Keratinocyte (primary cell): ENCODE measurements around the gene ZNF467. TPM values are rescaled to one million over a fixed set of nuclear protein-coding genes. Genes with fewer than 3 reads are reported as not detected.

Experiments
- DNase-seq: peaks from one replicate; pipeline ENCODE4 v3.0.0-alpha.2; 2011; ENCODE audit warnings: low read depth, missing footprints, low spot score
- FAIRE-seq: peaks from 2 replicates; lab custom pipeline; 2011; peaks lifted over from hg19 to GRCh38; lab: Jason Lieb, UNC
- H2AFZ ChIP-seq: 2 replicates; pipeline ENCODE4 v1.6.0; 2012; ENCODE audit warnings: low read length, control low read depth, inconsistent platforms; ENCODE audit not compliant: control insufficient read depth
- H3K27ac ChIP-seq: 2 replicates; pipeline ENCODE4 v1.5.1; 2011; ENCODE audit warnings: low read length; ENCODE audit not compliant: control insufficient read depth, insufficient read depth
- H3K27me3 ChIP-seq: 3 replicates; pipeline ENCODE4 v1.6.0; 2011; ENCODE audit warnings: low read length; ENCODE audit not compliant: control insufficient read depth, insufficient read depth; ENCODE audit errors: extremely low read depth
- H3K36me3 ChIP-seq, 2 experiments: 2 replicates in 1 of 2; 3 replicates in 1 of 2; pipeline ENCODE4 v1.5.1; 2011; ENCODE audit warnings: low read length in 2 of 2, mild to moderate bottlenecking in 1 of 2; ENCODE audit not compliant: control insufficient read depth in 2 of 2, insufficient read depth in 2 of 2; ENCODE audit errors: extremely low read depth in 1 of 2
- H3K4me1 ChIP-seq: 3 replicates; pipeline ENCODE4 v1.5.1; 2011; ENCODE audit warnings: low read length; ENCODE audit not compliant: control insufficient read depth, insufficient read depth; ENCODE audit errors: extremely low read depth
- H3K4me2 ChIP-seq: 3 replicates; pipeline ENCODE4 v1.6.0; 2011; ENCODE audit warnings: low read depth, low read length; ENCODE audit not compliant: control insufficient read depth, insufficient read depth; ENCODE audit errors: extremely low read depth
- H3K4me3 ChIP-seq, 3 experiments: fragments of 200-600 bp in 1 of 3; sonication (generic) in 1 of 3; 2 replicates in 2 of 3; 3 replicates in 1 of 3; pipeline ENCODE4 v1.5.1; 2011 to 2016; ENCODE audit warnings: low read length in 3 of 3, mild to moderate bottlenecking in 3 of 3, control low read depth in 2 of 3, inconsistent platforms in 1 of 3, low read depth in 1 of 3, mixed read lengths in 1 of 3, mixed run types in 1 of 3, moderate library complexity in 1 of 3; ENCODE audit not compliant: control insufficient read depth in 2 of 3, insufficient read depth in 2 of 3; ENCODE audit errors: extremely low read depth in 1 of 3
- H3K79me2 ChIP-seq: 2 replicates; pipeline ENCODE4 v1.6.0; 2012; ENCODE audit warnings: low read length; ENCODE audit not compliant: control insufficient read depth, insufficient read depth
- H3K9ac ChIP-seq: 3 replicates; pipeline ENCODE4 v1.6.0; 2011; ENCODE audit warnings: low read length; ENCODE audit not compliant: control insufficient read depth, insufficient read depth; ENCODE audit errors: extremely low read depth
- H3K9me1 ChIP-seq: 3 replicates; pipeline ENCODE4 v1.6.0; 2011; ENCODE audit warnings: low read length; ENCODE audit not compliant: control insufficient read depth, insufficient read depth; ENCODE audit errors: extremely low read depth
- H3K9me3 ChIP-seq: 2 replicates; pipeline ENCODE4 v1.5.1; 2012; ENCODE audit warnings: low read depth, low read length; ENCODE audit not compliant: control insufficient read depth
- H4K20me1 ChIP-seq: 3 replicates; pipeline ENCODE4 v1.6.0; 2011; ENCODE audit warnings: low read length; ENCODE audit not compliant: control insufficient read depth, insufficient read depth; ENCODE audit errors: extremely low read depth
- EZH2 ChIP-seq: IDR thresholded peaks from one replicate; pipeline ENCODE4 v1.6.1; 2012; ENCODE audit warnings: inconsistent platforms, mild to moderate bottlenecking, low read length, moderate library complexity
- dilution Hi-C: fragments of 300-500 bp; cut with MboI; formaldehyde crosslinking; loops from one replicate; pipeline ENCODE4 v1.7.0; 2020; ENCODE audit warnings: low sequenced_read_pairs; ENCODE audit not compliant: extremely low pct_ligation_motif_present
- polyA plus RNA-seq, 5 experiments: library from polyadenylated mRNA; depleted of rRNA in 3 of 5; stranded (reverse) in 3 of 5; stranded (forward) in 1 of 5; unstranded in 1 of 5; fragments of >200 nt; gene quantifications; 1 replicate in 1 of 5; 2 replicates in 3 of 5; 3 replicates in 1 of 5; pipeline versions ENCODE4 v1.2.1 to v1.2.3, GENCODE V29; 2011 to 2012; ENCODE audit warnings: missing spikeins in 2 of 5, low read depth in 1 of 5, low replicate concordance in 1 of 5
- TF ChIP-seq, protein P1 (sequence below), 3 experiments: IDR thresholded peaks in 1 of 3; conservative IDR thresholded peaks in 1 of 3; optimal IDR thresholded peaks in 1 of 3; 2 replicates in 2 of 3; 3 replicates in 1 of 3; pipeline versions ENCODE3 to v1.5.1; 2011; ENCODE audit warnings: low read length in 3 of 3, mild to moderate bottlenecking in 3 of 3, moderate library complexity in 2 of 3, control low read depth in 1 of 3, inconsistent platforms in 1 of 3; ENCODE audit not compliant: insufficient read depth in 2 of 3; ENCODE audit errors: extremely low read depth in 1 of 3

The ZNF467 gene
- polyA plus RNA-seq, 1 donor (not counting 4 experiments of a cell fraction or from before 2014, with no cell fraction given) = 0.31 TPM

DNA sequence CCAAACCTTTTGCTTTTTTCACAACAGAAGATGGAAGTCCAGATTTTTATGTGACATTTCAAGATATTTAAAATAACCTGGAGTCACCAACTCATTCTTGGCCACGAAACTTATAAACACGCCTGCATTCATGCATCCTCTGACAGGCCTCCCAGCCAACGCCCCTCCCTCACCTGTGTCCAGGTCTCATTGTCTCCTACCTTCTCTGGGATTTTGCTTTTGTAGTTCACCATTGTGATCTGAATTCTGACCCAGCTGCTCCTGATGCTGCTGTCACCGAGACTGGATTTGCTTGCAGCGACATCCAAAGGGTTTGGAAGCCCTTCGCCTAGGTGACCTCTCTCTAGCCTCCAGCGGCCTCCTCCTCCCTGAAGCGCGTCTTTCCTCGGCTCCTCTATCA, 10.8 kb downstream of the ZNF467 start:
- no peaks in the 10 kb centered on the region for H3K9me3 ChIP-seq
- H3K9me1 ChIP-seq = no peaks in the 10 kb centered on the region
- no peak for FAIRE-seq
- H3K79me2 ChIP-seq = no peaks in the 10 kb centered on the region
- H3K27me3 ChIP-seq = peaks cover 6% of the 10 kb centered on the region
- no peak overlapping the region for H2AFZ ChIP-seq
- H4K20me1 ChIP-seq = no peaks in the 10 kb centered on the region
- H3K9ac ChIP-seq = no peak overlapping the region
- no peak overlapping the region for H3K27ac ChIP-seq
- dilution Hi-C loops = no loop called here
- no peak for TF ChIP-seq EZH2
- TF ChIP-seq, protein P1, sequence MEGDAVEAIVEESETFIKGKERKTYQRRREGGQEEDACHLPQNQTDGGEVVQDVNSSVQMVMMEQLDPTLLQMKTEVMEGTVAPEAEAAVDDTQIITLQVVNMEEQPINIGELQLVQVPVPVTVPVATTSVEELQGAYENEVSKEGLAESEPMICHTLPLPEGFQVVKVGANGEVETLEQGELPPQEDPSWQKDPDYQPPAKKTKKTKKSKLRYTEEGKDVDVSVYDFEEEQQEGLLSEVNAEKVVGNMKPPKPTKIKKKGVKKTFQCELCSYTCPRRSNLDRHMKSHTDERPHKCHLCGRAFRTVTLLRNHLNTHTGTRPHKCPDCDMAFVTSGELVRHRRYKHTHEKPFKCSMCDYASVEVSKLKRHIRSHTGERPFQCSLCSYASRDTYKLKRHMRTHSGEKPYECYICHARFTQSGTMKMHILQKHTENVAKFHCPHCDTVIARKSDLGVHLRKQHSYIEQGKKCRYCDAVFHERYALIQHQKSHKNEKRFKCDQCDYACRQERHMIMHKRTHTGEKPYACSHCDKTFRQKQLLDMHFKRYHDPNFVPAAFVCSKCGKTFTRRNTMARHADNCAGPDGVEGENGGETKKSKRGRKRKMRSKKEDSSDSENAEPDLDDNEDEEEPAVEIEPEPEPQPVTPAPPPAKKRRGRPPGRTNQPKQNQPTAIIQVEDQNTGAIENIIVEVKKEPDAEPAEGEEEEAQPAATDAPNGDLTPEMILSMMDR (optimal IDR thresholded peaks at IDR 0.05 in 1 of 3, IDR thresholded peaks at IDR 0.05 in 1 of 3, conservative IDR thresholded peaks at IDR 0.05 in 1 of 3; ENCODE audit: extremely low read depth in 1 of 3, insufficient read depth in 2 of 3, low read length in 3 of 3) = no peak
- DNase-seq = no peak
- no peak overlapping the region for H3K4me3 ChIP-seq
- no peaks in the 10 kb centered on the region for H3K36me3 ChIP-seq
- H3K4me1 ChIP-seq = no peaks in the 10 kb centered on the region
- H3K4me2 ChIP-seq = no peak overlapping the region

DNA sequence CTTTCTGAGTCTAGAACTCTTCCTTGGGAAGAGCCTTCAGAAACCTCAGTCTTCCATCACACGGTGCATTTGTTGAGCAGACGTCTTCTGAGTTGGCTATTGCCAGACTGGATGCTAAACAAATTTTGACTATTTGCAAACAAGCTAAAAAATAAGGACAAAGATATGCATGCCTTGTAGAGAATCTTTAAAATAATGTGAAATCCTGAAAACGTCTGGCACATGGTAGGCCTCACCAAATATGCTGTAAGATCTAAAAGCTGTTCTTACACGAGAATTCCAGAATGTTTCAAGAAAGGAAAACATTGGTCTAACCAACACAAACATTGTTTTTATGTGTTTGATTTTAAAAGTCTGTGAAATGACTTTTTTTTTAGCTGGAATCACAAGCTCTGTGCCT, 11.3 kb downstream of the ZNF467 start:
- TF ChIP-seq, protein P1 (optimal IDR thresholded peaks at IDR 0.05 in 1 of 3, IDR thresholded peaks at IDR 0.05 in 1 of 3, conservative IDR thresholded peaks at IDR 0.05 in 1 of 3; ENCODE audit: extremely low read depth in 1 of 3, insufficient read depth in 2 of 3, low read length in 3 of 3) = no peak
- TF ChIP-seq EZH2 = no peak
- H3K27me3 ChIP-seq = peaks cover 6% of the 10 kb centered on the region
- FAIRE-seq = no peak

More for the DNA sequence above, 11.3 kb downstream of the ZNF467 start:
- Histone ChIP-seq H3K79me2 (no peaks in the 10 kb centered on the region), H3K9me1 (no peaks in the 10 kb centered on the region), H3K4me3 (no peak overlapping the region), H3K36me3 (no peaks in the 10 kb centered on the region), H3K4me2 (no peak overlapping the region), H3K27ac (no peak overlapping the region), H4K20me1 (no peaks in the 10 kb centered on the region), H2AFZ (no peak overlapping the region), H3K9me3 (no peaks in the 10 kb centered on the region), H3K4me1 (no peaks in the 10 kb centered on the region), H3K9ac (no peak overlapping the region)
- DNase-seq = no peak
- dilution Hi-C loops = no loop called here
